HCT116 (cell line): ENCODE measurements around the gene GZMA. TPM values are rescaled to one million over a fixed set of nuclear protein-coding genes. Genes with fewer than 3 reads are reported as not detected.

Source experiments
- ATAC-seq: fragments of 200-7000 bp; cut with Tn5 transposase; 2 replicates; pipeline ENCODE4 v1.9.1; 2020; ENCODE audit warnings: mild to moderate bottlenecking, moderate library complexity
- BruUV-seq: library from RNA; stranded (reverse); fragments of 400-500 nt; replicated peaks from 2 replicates; lab custom pipeline; 2021; lab: Mats Ljungman, UMichigan
- CTCF ChIA-PET: fragments of 300-600 bp; sonication (Branson Sonifier 250); formaldehyde crosslinking; loops from one replicate; lab custom pipeline; 2021; ENCODE audit warnings: antibody characterized with exemption; lab: Charles Lee
- POLR2A ChIA-PET: fragments of 300-600, 350-600 bp; sonication (Branson Sonifier 250); formaldehyde crosslinking; loops from one replicate; lab custom pipeline; 2021; ENCODE audit warnings: antibody characterized with exemption; lab: Charles Lee
- RAD21 ChIA-PET, 2 experiments: fragments of 300-600 bp; sonication (Branson Sonifier 250); formaldehyde crosslinking; loops; one replicate each; lab custom pipeline; 2023; ENCODE audit warnings: low total read pairs in 2 of 2; ENCODE audit not compliant: uncharacterized antibody in 2 of 2, unreplicated experiment in 2 of 2, low non-redundant PET in 1 of 2; lab: Charles Lee
- DNase-seq: peaks from one replicate; pipeline ENCODE4 v3.0.0-alpha.2; 2010; ENCODE audit warnings: low read depth, low spot score
- H2AFZ ChIP-seq: fragments of 200-600 bp; shearing (Covaris generic), sonication (generic); 2 replicates; pipeline ENCODE4 v1.6.1; 2017; ENCODE audit warnings: low read depth, mixed run types, mixed read lengths, antibody characterized with exemption, low read length; ENCODE audit not compliant: poor library complexity, severe bottlenecking
- H3K27ac ChIP-seq: 2 replicates; pipeline ENCODE4 v1.5.1; 2012; ENCODE audit warnings: low read depth, low read length
- H3K27me3 ChIP-seq: fragments of 200-600 bp; sonication (generic); 2 replicates; pipeline ENCODE4 v1.6.1; 2016; ENCODE audit warnings: mixed run types, low read length, mixed read lengths; ENCODE audit not compliant: insufficient read depth
- H3K36me3 ChIP-seq, 2 experiments: fragments of 200-500 bp in 1 of 2; fragments of 200-600 bp in 1 of 2; sonication (Bioruptor generic) in 1 of 2; sonication (generic) in 1 of 2; 2 replicates each; pipeline versions ENCODE4 v1.5.1 to v1.6.1; 2014 to 2016; ENCODE audit warnings: low read length in 2 of 2, inconsistent platforms in 1 of 2, mixed read lengths in 1 of 2, mixed run types in 1 of 2; ENCODE audit not compliant: insufficient read depth in 2 of 2, control insufficient read depth in 1 of 2
- H3K4me1 ChIP-seq, 2 experiments: fragments of 200-600 bp in 1 of 2; sonication (generic) in 1 of 2; 2 replicates each; pipeline versions ENCODE4 v1.5.1 to v1.6.1; 2012 to 2017; ENCODE audit warnings: low read length in 2 of 2, inconsistent platforms in 1 of 2, mild to moderate bottlenecking in 1 of 2, mixed read lengths in 1 of 2, mixed run types in 1 of 2, moderate library complexity in 1 of 2; ENCODE audit not compliant: insufficient read depth in 2 of 2, control insufficient read depth in 1 of 2
- H3K4me2 ChIP-seq: fragments of 200-600 bp; sonication (generic); 2 replicates; pipeline ENCODE4 v1.6.1; 2017; ENCODE audit warnings: mixed run types, low read length, mixed read lengths
- H3K4me3 ChIP-seq, 2 experiments: fragments of 200-600 bp in 1 of 2; sonication (generic) in 1 of 2; replicated peaks in 1 of 2; 2 replicates each; pipeline ENCODE4 v1.5.1; 2011 to 2016; ENCODE audit warnings: low read length in 2 of 2, control low read depth in 1 of 2, low read depth in 1 of 2, mild to moderate bottlenecking in 1 of 2, mixed read lengths in 1 of 2, mixed run types in 1 of 2
- H3K79me2 ChIP-seq: fragments of 200-600 bp; sonication (generic); 2 replicates; pipeline ENCODE4 v1.6.1; 2017; ENCODE audit warnings: mild to moderate bottlenecking, mixed run types, low read length, moderate library complexity, mixed read lengths; ENCODE audit not compliant: insufficient read depth
- H3K9ac ChIP-seq: fragments of 200-600 bp; sonication (generic); 2 replicates; pipeline ENCODE4 v1.6.1; 2016; ENCODE audit warnings: low read length, mixed read lengths
- H3K9me2 ChIP-seq: fragments of 200-600 bp; sonication (generic), shearing (Covaris generic); 2 replicates; pipeline ENCODE4 v1.6.1; 2017; ENCODE audit warnings: mixed run types, mild to moderate bottlenecking, moderate library complexity; ENCODE audit not compliant: insufficient read depth
- H3K9me3 ChIP-seq, 2 experiments: fragments of 200-500 bp in 1 of 2; fragments of 200-600 bp in 1 of 2; sonication (Bioruptor generic) in 1 of 2; sonication (generic) in 1 of 2; 2 replicates each; pipeline ENCODE4 v1.6.1; 2014 to 2017; ENCODE audit warnings: low read length in 2 of 2, mixed read lengths in 2 of 2, inconsistent platforms in 1 of 2, low read depth in 1 of 2, mild to moderate bottlenecking in 1 of 2, mixed run types in 1 of 2, moderate library complexity in 1 of 2; ENCODE audit not compliant: control insufficient read depth in 1 of 2, insufficient read depth in 1 of 2
- H4K20me1 ChIP-seq: fragments of 200-600 bp; sonication (generic), shearing (Covaris generic); 2 replicates; pipeline ENCODE4 v1.6.1; 2017; ENCODE audit warnings: mixed run types, mild to moderate bottlenecking, moderate library complexity; ENCODE audit not compliant: insufficient read depth
- CEBPB ChIP-seq: IDR thresholded peaks from 2 replicates; pipeline ENCODE4 v1.6.1; 2012; ENCODE audit warnings: low read depth
- CTCF ChIP-seq, 3 experiments: fragments of 200-600 bp in 1 of 3; sonication (generic) in 1 of 3; IDR thresholded peaks in 2 of 3; conservative IDR thresholded peaks in 1 of 3; 2 replicates each; pipeline ENCODE4 v1.5.1; 2012 to 2017; ENCODE audit warnings: low read depth in 2 of 3, low read length in 2 of 3, antibody characterized with exemption in 1 of 3, borderline replicate concordance in 1 of 3, control low read depth in 1 of 3, mild to moderate bottlenecking in 1 of 3, mixed read lengths in 1 of 3, mixed run types in 1 of 3, moderate library complexity in 1 of 3; ENCODE audit not compliant: insufficient read depth in 1 of 3
- ELF1 ChIP-seq: IDR thresholded peaks from 2 replicates; pipeline ENCODE4 v1.6.1; 2012; ENCODE audit warnings: low read depth, borderline replicate concordance
- FOSL1 ChIP-seq: IDR thresholded peaks from 2 replicates; pipeline ENCODE4 v1.6.1; 2012; ENCODE audit warnings: low read depth
- JUND ChIP-seq: IDR thresholded peaks from 2 replicates; pipeline ENCODE4 v1.6.1; 2012
- POLR2A ChIP-seq: IDR thresholded peaks from 2 replicates; pipeline ENCODE4 v1.7.0; 2011; ENCODE audit warnings: borderline replicate concordance; ENCODE audit not compliant: insufficient read depth, insufficient read length; ENCODE audit errors: extremely low read depth
- YY1 ChIP-seq: IDR thresholded peaks from 2 replicates; pipeline ENCODE4 v1.6.1; 2011; ENCODE audit warnings: low read length, low read depth, moderate library complexity, mild to moderate bottlenecking; ENCODE audit not compliant: insufficient replicate concordance; ENCODE audit errors: extremely low read depth
- ZFX ChIP-seq: fragments of 450-650 bp; IDR thresholded peaks from 2 replicates; pipeline ENCODE4 v1.6.1; 2017
- intact Hi-C: fragments of 100-400 bp; cut with micrococcal nuclease; formaldehyde crosslinking; loops from 2 replicates; pipeline ENCODE4 v1.10.0; 2022
- total RNA-seq: library from RNA; stranded (reverse); gene quantifications from one replicate; pipeline ENCODE4 v1.2.1, GENCODE V29; 2021; ENCODE audit not compliant: unreplicated experiment
- TF ChIP-seq, protein P1 (sequence below): IDR thresholded peaks from 2 replicates; pipeline ENCODE4 v1.6.1; 2011; ENCODE audit warnings: mild to moderate bottlenecking, low read length, moderate library complexity; ENCODE audit not compliant: insufficient replicate concordance; ENCODE audit errors: extremely low read depth

Gene GZMA
- total RNA-seq, 1 experiment from 2014 or later: not detected

- Histone ChIP-seq H3K36me3 (no peaks in the 10 kb centered on the region), H3K4me2 (no peak overlapping the region), H3K9me3 (no peaks in the 10 kb centered on the region), H3K4me3 (no peak overlapping the region), H3K9me2 (no peaks in the 10 kb centered on the region), H3K9ac (no peak overlapping the region), H3K27ac (no peak overlapping the region), H3K79me2 (no peaks in the 10 kb centered on the region), H2AFZ (no peak overlapping the region), H3K4me1 (no peaks in the 10 kb centered on the region), H3K27me3 (peaks cover 40% of the 10 kb centered on the region; the same call in 1 of the 2 replicates), H4K20me1 (no peaks in the 10 kb centered on the region)
- ChIA-PET CTCF (no interaction called here), RAD21 (no interaction called here), POLR2A (no interaction called here)
- no peak for ATAC-seq
- no peak for DNase-seq
- TF ChIP-seq FOSL1 (no peak), POLR2A (no peak), ZFX (no peak), CTCF (IDR thresholded peaks at IDR 0.05 in 2 of 3, conservative IDR thresholded peaks at IDR 0.05 in 1 of 3; ENCODE audit: borderline replicate concordance in 1 of 3, insufficient read depth in 1 of 3, low read depth in 2 of 3, low read length in 2 of 3) (no peak), ELF1 (no peak), YY1 (no peak), JUND (no peak), CEBPB (no peak)
- TF ChIP-seq, protein P1, sequence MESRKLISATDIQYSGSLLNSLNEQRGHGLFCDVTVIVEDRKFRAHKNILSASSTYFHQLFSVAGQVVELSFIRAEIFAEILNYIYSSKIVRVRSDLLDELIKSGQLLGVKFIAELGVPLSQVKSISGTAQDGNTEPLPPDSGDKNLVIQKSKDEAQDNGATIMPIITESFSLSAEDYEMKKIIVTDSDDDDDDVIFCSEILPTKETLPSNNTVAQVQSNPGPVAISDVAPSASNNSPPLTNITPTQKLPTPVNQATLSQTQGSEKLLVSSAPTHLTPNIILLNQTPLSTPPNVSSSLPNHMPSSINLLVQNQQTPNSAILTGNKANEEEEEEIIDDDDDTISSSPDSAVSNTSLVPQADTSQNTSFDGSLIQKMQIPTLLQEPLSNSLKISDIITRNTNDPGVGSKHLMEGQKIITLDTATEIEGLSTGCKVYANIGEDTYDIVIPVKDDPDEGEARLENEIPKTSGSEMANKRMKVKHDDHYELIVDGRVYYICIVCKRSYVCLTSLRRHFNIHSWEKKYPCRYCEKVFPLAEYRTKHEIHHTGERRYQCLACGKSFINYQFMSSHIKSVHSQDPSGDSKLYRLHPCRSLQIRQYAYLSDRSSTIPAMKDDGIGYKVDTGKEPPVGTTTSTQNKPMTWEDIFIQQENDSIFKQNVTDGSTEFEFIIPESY: no peak
- intact Hi-C loops: no loop called here
- no TSS peak for BruUV-seq
These were observed 7.8 kb downstream of the GZMA start for GRCh38 chr5:55110217-55110616.
